ENCODE data around the gene PTCH1.

PTCH1 gene

GRCh38 chr9:95516734-95517558 is at the start of gene PTCH1:
PTCH1 (minus strand) TSS chr9:95516971.
- DNase-seq, result no peak

- DNase-seq, result no peak
Observed at GRCh38 chr9:95565982-95566381, 49.2 kb upstream of the PTCH1 start.

- DNase-seq, result no peak
Observed at GRCh38 chr9:95561913-95562312, 45.1 kb upstream of the PTCH1 start.

GRCh38 chr9:95557142-95557541 is 40.4 kb upstream of the PTCH1 start:
- no peak for DNase-seq

GRCh38 chr9:95556521-95556920 is 39.8 kb upstream of the PTCH1 start:
- no peak for DNase-seq

- no peak for DNase-seq
Observed at GRCh38 chr9:95552814-95553546, 36.2 kb upstream of the PTCH1 start.

GRCh38 chr9:95552255-95552654 is 35.5 kb upstream of the PTCH1 start:
- DNase-seq, result no peak

GRCh38 chr9:95551406-95551805 is 34.6 kb upstream of the PTCH1 start:
- DNase-seq, result no peak

GRCh38 chr9:95545831-95546567 is 29.2 kb upstream of the PTCH1 start:
- DNase-seq, result no peak

GRCh38 chr9:95533996-95534680 is 17.4 kb upstream of the PTCH1 start:
- no peak for DNase-seq

GRCh38 chr9:95529910-95530309 is 13.1 kb upstream of the PTCH1 start:
- no peak for DNase-seq

- no peak for DNase-seq
Observed at GRCh38 chr9:95528908-95529502, 12.2 kb upstream of the PTCH1 start.

GRCh38 chr9:95522871-95523370 is 6.2 kb upstream of the PTCH1 start:
- DNase-seq, result no peak

GRCh38 chr9:95521699-95522098 is 4.9 kb upstream of the PTCH1 start:
- no peak for DNase-seq

GRCh38 chr9:95517559-95518425 is 1.0 kb upstream of the PTCH1 start:
- DNase-seq, result no peak

- no peak for DNase-seq
Observed at GRCh38 chr9:95516221-95516733, 494 bp downstream of the PTCH1 start.

- DNase-seq, result no peak
Observed at GRCh38 chr9:95515272-95516113, 1.3 kb downstream of the PTCH1 start.

GRCh38 chr9:95514342-95514741 is 2.4 kb downstream of the PTCH1 start:
- no peak for DNase-seq

- DNase-seq, result no peak
Observed at GRCh38 chr9:95513711-95514110, 3.1 kb downstream of the PTCH1 start.

- DNase-seq, result no peak
Observed at GRCh38 chr9:95512709-95513095, 4.1 kb downstream of the PTCH1 start.
